Activated CD4-positive, alpha-beta T cell treated with anti-CD3 and anti-CD28 coated beads, Interleukin-2, amount 10 ng/mL, durations not matched to agents 7 days and 5 days (primary cell): Measurements from ENCODE around the gene RPS6KA2. TPM values are rescaled to one million over a fixed set of nuclear protein-coding genes. Genes with fewer than 3 reads are reported as not detected.

Experiments
- CTCF ChIA-PET: fragments of 350-600 bp; sonication (Branson Sonifier 250); formaldehyde crosslinking; loops from one replicate; lab custom pipeline; 2021; ENCODE audit warnings: antibody characterized with exemption; lab: Charles Lee
- POLR2A ChIA-PET: fragments of 350-600 bp; sonication (Branson Sonifier 250); formaldehyde crosslinking; loops from one replicate; lab custom pipeline; 2021; ENCODE audit warnings: antibody characterized with exemption; lab: Charles Lee
- DNase-seq: peaks from one replicate; pipeline ENCODE4 v3.0.0-alpha.2; 2020
- H3K27ac Mint-ChIP-seq: one replicate; pipeline ENCODE4 v1.8.0; 2021; ENCODE audit warnings: mild to moderate bottlenecking, moderate library complexity, mixed read lengths
- H3K27me3 Mint-ChIP-seq: one replicate; pipeline ENCODE4 v1.8.0; 2021; ENCODE audit warnings: mixed read lengths
- H3K36me3 Mint-ChIP-seq: one replicate; pipeline ENCODE4 v1.8.0; 2021; ENCODE audit warnings: low read depth, mixed read lengths
- H3K4me1 Mint-ChIP-seq: one replicate; pipeline ENCODE4 v1.8.0; 2021; ENCODE audit warnings: mixed read lengths
- H3K4me3 Mint-ChIP-seq: one replicate; pipeline ENCODE4 v1.8.0; 2021; ENCODE audit warnings: mild to moderate bottlenecking, moderate library complexity, mixed read lengths
- H3K9me3 Mint-ChIP-seq: one replicate; pipeline ENCODE4 v1.8.0; 2021; ENCODE audit warnings: mixed read lengths
- total RNA-seq, 2 experiments: library from RNA; stranded (reverse); gene quantifications; one replicate each; pipeline ENCODE4 v1.2.3, GENCODE V29; 2021

Gene RPS6KA2
- total RNA-seq, 2 experiments from 2014 or later: 3.6 to 4.0 TPM

DNA sequence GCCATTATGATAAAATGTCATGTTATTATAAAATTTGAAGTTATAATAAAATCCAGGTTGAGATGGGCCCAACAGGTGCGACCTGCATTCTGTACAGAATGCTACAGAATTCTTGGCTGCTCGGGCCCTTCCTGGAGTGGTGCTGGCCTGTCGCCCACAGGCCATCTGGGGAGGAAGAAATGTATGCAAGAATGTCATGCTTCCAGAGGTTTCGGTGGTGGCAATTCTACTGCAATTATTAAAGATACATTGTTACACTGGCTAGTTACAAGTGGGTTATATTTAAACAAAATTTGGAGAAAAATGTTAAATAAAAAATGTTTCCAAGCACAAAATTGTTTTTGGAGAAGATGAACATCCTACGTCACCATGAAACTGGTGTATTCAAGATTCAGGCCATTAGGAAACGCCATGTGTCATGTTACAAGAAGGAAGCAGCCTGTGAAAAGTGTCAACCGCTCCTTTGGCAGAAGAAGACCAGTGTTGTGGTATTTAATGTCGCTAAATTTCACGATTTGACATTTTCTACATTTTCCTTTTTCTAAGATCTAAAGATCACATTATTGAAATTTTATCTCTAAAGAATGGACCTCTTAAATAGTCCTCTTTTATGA, 47.7 kb downstream of the RPS6KA2 start:
- no peaks in the 10 kb centered on the region for H3K9me3 Mint-ChIP-seq
- no peaks in the 10 kb centered on the region for H3K27me3 Mint-ChIP-seq
- H3K27ac Mint-ChIP-seq: no peak overlapping the region
- DNase-seq: no peak
- CTCF ChIA-PET: no interaction called here
- POLR2A ChIA-PET: no interaction called here
- peaks cover 10% of the 10 kb centered on the region for H3K4me1 Mint-ChIP-seq
- H3K36me3 Mint-ChIP-seq: no peaks in the 10 kb centered on the region
- H3K4me3 Mint-ChIP-seq: no peak overlapping the region

DNA sequence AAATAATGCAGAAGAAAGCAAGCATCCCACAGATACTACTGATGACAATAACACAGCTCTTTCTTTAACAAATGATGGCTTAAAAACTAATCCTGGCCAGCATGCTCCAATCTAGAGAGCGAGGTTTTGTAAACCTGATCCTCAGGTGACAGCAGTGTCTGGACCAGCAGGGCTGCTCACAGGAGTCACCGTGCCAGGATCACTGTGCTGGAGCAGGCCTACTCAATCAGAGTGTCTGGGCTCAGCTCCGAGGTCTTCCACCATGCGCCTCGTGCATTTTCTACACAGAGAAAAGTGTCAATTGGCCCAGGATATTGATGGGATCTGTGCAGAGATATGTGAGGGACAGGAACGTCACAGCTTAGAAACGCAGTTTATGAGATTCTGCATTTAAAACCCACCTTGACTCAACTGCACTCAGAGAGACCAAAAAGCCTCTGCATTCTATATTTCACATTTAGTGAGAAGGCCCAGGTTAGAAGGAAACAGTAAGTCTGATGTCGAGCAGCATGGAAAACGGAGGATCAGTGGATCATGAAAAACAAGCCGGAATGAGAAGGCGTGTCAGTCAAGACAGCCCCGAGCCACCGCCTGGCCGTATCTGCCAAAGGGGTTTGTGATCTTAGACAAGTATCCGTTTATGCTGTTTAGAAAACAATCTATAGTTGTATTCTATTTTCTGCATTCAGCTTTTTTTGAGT, 48.4 kb downstream of the RPS6KA2 start:
- peaks cover 7% of the 10 kb centered on the region for H3K4me1 Mint-ChIP-seq
- POLR2A ChIA-PET: no interaction called here
- no peak for DNase-seq
- no peaks in the 10 kb centered on the region for H3K27me3 Mint-ChIP-seq
- no peaks in the 10 kb centered on the region for H3K36me3 Mint-ChIP-seq
- CTCF ChIA-PET: interaction anchor here (1.0 kb wide), 1 partner anchor 48 kb away, joined by 3 read pairs; the partner anchor contains the start of gene RPS6KA2
- no peak overlapping the region for H3K27ac Mint-ChIP-seq
- H3K4me3 Mint-ChIP-seq: no peak overlapping the region
- H3K9me3 Mint-ChIP-seq: no peaks in the 10 kb centered on the region

DNA sequence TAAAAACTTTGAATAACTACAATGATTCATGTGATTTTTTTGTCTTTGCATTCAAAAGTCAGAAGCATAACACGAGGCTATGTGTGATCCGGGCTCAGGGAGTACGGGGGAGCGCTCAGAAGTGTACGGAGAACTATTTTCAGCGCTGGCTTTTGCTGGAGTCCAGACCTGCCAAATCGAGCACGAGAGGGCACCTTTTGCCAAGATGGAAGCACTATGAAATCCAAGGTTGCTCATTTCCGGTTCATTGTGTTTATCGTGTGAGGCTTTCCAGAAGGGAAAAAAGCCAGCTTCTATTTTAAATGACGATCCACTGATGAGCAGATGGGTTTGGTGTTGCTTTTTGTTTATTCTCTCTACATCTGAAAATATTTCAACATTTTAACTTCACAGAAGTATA, 51.8 kb downstream of the RPS6KA2 start:
- Mint-ChIP-seq H3K27ac (no peak overlapping the region), H3K36me3 (no peaks in the 10 kb centered on the region), H3K4me1 (no peaks in the 10 kb centered on the region), H3K4me3 (no peak overlapping the region), H3K27me3 (no peaks in the 10 kb centered on the region), H3K9me3 (no peaks in the 10 kb centered on the region)
- CTCF ChIA-PET: no interaction called here
- no peak for DNase-seq
- POLR2A ChIA-PET: no interaction called here

DNA sequence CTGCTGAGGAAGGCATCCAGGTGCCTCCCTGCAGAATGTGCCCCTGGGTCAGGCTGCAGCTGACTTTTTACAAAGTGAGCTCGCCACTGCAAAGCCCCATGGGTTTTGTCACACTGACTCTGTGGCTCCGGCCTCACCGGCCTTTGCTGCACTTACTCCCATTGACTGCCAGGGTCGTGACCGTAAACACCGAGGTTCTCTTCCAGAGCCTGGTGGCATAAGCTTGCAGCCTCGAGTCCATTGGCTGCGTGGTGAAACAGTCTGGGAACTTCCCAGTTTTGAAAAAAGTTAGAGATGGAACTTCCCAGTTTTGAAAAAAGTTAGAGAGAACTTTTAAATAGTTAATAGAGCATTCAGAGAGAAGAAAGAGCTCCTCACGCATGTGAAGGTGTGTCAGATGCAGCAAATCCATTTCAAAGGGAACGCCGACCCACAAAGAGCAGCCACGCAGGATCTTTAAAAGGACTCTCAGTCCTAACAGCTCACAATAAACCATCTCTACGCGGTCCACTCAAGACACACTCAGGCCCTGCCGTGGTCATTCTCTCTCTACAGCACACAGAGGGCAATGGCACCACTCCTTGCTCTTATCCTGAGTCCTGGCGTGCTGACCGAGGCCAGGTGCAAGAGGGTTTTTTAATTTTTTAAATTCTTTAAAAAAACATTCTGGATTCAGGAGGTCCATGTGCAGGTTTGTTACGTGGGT, 53.4 kb downstream of the RPS6KA2 start:
- Mint-ChIP-seq H3K27ac (no peak overlapping the region), H3K4me1 (no peaks in the 10 kb centered on the region), H3K4me3 (no peak overlapping the region), H3K36me3 (no peaks in the 10 kb centered on the region), H3K27me3 (no peaks in the 10 kb centered on the region), H3K9me3 (no peaks in the 10 kb centered on the region)
- no peak for DNase-seq
- ChIA-PET POLR2A (no interaction called here), CTCF (no interaction called here)

DNA sequence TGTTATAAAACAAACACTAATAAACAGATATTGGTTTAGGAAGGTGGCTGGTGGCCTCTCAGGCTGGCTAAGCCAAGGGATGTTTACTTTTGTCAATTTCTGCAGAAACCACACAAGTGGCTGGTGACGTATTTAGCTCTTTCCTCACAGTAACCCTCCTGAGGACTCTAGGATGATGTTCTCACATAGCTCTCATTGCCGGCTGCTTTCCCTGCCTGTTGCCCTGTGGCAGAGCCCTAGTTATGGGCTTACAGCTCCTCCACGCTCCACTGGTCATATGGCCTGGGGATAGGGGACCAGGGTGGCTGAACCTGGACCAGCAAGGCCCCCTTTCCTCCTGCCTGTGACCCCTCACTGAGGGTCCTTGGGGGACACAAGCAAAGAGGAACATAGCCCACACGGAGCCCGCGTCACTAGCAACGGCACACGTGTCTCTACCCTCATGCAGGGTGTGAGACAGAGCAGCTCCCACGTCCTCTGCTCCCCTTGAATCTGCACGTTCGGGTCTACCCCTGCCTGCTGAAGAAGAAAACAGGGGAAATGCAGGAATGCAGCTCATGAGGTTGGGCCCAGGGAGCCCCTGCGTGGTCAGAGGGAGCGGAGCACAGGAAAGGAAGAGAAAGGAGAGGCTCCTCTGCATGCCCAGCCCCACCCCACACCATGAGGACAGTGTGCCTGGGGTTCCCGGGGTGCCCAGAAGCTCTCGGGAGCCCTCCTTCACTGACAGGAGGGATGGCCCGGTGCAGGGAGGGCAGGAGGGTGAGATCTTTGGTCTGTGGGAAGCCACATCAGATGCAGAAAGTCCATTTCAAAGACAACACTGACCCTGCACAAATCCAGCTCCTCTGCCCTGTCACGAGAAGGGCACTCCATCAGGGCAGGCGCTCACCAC, 54.4 kb downstream of the RPS6KA2 start:
- ChIA-PET CTCF (no interaction called here), POLR2A (no interaction called here)
- no peaks in the 10 kb centered on the region for H3K36me3 Mint-ChIP-seq
- no peaks in the 10 kb centered on the region for H3K27me3 Mint-ChIP-seq
- no peaks in the 10 kb centered on the region for H3K9me3 Mint-ChIP-seq
- no peak overlapping the region for H3K4me3 Mint-ChIP-seq
- no peak for DNase-seq
- no peak overlapping the region for H3K27ac Mint-ChIP-seq
- no peaks in the 10 kb centered on the region for H3K4me1 Mint-ChIP-seq

DNA sequence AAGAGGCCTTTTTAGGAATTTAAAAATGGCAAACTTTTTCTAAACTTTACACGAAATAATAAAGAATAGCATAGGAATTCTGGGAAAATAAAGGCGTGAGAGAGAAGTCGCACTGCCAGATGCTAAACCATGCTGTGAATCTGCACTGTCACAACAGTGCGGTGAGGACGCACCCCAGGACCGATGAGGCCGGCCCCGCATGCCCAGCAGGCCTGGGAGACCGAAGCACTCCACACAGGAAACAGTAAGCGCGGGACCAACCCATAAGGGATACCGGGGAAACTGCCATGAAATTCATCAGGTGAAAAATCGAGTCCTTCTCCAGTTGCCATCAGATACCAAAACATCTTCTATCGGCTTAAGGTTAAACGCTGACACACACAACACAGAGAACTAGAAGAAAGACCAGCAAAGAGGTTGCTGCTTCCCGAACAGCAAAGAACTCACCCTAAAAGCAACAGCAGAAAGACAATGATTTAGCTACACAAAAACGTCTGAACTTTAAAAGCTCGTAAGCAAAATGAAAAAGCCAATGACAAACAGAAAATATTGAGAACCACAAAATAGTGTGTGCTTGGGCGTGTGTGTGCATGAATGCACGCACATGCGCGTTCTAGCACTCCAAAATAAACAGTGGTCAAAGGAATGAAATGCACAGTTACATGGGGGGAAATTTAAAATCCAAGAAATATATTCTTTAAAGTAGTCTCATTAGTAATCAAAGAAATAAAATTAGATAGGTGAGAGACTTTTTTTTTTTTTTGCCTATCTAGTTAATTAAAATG, 55.9 kb downstream of the RPS6KA2 start:
- Mint-ChIP-seq H3K27me3 (no peaks in the 10 kb centered on the region), H3K9me3 (no peaks in the 10 kb centered on the region), H3K4me1 (no peaks in the 10 kb centered on the region), H3K4me3 (no peak overlapping the region), H3K36me3 (no peaks in the 10 kb centered on the region), H3K27ac (no peak overlapping the region)
- CTCF ChIA-PET: interaction anchor here (0.6 kb wide), 1 partner anchor 923 kb away, joined by 3 read pairs; no protein-coding TSS in a partner anchor
- POLR2A ChIA-PET: no interaction called here
- DNase-seq: no peak

DNA sequence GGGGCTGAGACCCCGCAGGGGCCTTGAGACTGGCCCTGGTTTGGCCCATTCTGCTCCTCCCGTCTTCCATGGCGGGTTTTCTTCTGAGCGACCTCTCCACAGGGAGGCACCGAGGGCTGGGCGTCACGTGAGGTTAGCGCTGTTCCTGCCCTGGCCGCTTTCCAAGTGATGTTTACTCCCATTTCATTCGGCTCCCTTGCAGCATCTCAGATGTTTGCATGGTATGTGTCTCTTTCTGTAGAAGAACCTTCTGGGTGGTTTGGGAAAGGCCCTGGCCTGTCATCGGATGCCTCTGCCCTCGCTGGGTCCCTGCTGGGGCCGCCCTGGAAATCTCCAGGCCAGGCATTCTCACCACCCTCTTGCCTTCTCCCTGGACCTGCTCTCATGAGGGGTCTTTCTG, 57.8 kb downstream of the RPS6KA2 start:
- ChIA-PET POLR2A (no interaction called here), CTCF (no interaction called here)

DNA sequence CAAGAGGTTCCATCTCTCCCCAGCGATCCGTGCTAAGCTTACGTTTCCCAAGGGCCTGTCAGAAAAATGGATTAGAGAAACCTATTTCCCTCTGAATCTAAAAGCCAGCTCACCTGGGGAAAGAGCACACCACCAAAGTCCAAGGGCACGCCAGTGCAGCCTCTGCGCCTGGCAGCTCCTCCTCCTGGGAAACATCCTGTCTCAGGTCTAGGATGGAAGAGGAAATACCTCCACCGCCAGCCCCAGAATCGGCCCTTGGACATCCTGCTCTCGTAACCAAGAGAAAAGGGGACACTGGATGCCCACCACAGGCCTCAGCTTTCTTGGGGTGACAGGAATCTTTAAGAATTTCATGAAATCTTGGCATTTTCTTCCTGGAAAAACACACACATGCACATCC, 59.2 kb downstream of the RPS6KA2 start:
- no peaks in the 10 kb centered on the region for H3K4me1 Mint-ChIP-seq
- ChIA-PET CTCF (interaction anchor here (1.9 kb wide), 1 partner anchor 10 kb away, joined by 5 read pairs; no protein-coding TSS in a partner anchor), POLR2A (no interaction called here)
- no peak overlapping the region for H3K27ac Mint-ChIP-seq
- H3K36me3 Mint-ChIP-seq: no peaks in the 10 kb centered on the region
- H3K9me3 Mint-ChIP-seq: no peaks in the 10 kb centered on the region
- no peaks in the 10 kb centered on the region for H3K27me3 Mint-ChIP-seq
- no peak for DNase-seq
- no peak overlapping the region for H3K4me3 Mint-ChIP-seq

More for the DNA sequence above, 57.8 kb downstream of the RPS6KA2 start:
- H3K27ac Mint-ChIP-seq: no peak overlapping the region
- no peaks in the 10 kb centered on the region for H3K4me1 Mint-ChIP-seq
- H3K4me3 Mint-ChIP-seq: no peak overlapping the region
- no peaks in the 10 kb centered on the region for H3K36me3 Mint-ChIP-seq
- H3K9me3 Mint-ChIP-seq: no peaks in the 10 kb centered on the region
- DNase-seq: no peak
- H3K27me3 Mint-ChIP-seq: no peaks in the 10 kb centered on the region

DNA sequence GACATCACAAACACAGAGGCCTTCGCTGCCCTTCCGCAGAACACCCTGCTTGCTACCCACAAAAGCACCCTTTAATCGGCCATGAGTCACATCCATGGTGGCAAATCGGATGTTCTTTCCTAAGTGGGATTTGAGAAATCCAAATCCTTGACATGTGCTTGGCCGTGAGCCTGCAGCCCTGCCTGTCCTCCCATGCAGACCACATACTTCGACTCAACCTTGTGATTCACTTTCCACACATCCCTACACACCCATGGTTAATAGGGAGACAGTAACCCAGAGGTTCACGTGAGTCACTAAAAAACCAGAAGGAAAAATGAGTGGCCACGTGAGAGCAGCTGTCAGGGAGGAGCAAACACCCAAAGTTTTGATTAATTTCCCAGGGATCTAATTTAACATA, 59.9 kb downstream of the RPS6KA2 start:
- no peak for DNase-seq
- Mint-ChIP-seq H3K36me3 (no peaks in the 10 kb centered on the region), H3K27me3 (no peaks in the 10 kb centered on the region), H3K4me3 (no peak overlapping the region), H3K9me3 (no peaks in the 10 kb centered on the region), H3K27ac (no peak overlapping the region), H3K4me1 (no peaks in the 10 kb centered on the region)
- CTCF ChIA-PET: interaction anchor here (1.9 kb wide), 1 partner anchor 10 kb away, joined by 5 read pairs; no protein-coding TSS in a partner anchor
- POLR2A ChIA-PET: no interaction called here

DNA sequence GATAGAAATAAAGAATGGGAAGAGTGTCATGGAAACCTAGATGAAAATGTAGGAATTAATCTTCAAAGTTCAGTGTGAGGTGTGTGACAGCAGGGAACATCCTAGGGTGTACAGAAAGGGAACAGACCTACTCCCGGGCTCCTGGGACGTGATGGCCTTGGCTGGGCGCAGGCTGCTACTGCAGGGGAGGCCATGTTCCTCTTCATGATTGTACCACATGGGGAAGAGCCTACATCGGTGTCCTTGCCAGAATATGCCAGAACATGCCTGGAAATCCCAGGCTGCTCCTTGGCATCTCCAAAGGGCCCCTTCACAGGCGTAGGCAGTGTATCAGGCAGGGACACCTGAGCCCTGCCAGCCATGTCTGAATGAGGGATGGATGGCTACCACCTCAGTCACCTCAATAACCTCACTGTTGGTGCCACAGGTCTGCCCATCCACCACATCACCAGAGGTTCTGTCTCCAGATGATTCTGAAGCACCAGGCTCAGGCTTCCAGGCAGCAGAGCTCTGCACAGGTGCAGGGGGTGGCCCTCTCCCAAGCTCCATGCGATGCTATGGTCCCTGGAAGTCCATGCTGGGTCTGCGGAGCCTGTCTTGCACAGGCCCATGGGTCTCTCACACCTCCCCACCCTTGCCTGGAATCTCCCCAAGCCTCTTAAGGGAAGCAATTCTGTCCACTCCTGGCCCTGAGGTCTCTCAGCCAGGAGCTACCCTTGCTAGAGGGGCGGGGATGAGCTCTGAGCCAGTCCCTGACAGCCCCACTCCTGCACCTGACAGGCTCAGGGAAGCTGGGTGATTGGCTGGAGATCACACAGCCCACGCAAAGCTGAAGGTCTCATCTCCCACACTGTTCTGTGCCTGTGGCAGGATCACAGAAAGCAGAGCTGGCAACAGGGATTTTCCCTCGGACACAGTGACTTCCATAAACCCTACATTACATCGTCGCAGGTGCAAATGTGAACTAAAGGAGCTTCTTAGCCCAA, 60.7 kb downstream of the RPS6KA2 start:
- CTCF ChIA-PET: no interaction called here
- Mint-ChIP-seq H3K4me3 (no peak overlapping the region), H3K9me3 (no peaks in the 10 kb centered on the region), H3K36me3 (no peaks in the 10 kb centered on the region), H3K4me1 (no peaks in the 10 kb centered on the region), H3K27ac (no peak overlapping the region), H3K27me3 (no peaks in the 10 kb centered on the region)
- no peak for DNase-seq
- POLR2A ChIA-PET: no interaction called here
